GM06990 (cell line): ENCODE measurements around the gene PNPLA2.

Experiments used
- DNase-seq: peaks from one replicate; pipeline ENCODE4 v3.0.0-alpha.2; 2011; ENCODE audit not compliant: insufficient read length; ENCODE audit errors: extremely low read depth
- H3K27me3 ChIP-seq: replicated peaks from 2 replicates; pipeline ENCODE4 v1.6.0; 2011; ENCODE audit warnings: low read length; ENCODE audit not compliant: control insufficient read depth, insufficient read depth
- H3K36me3 ChIP-seq: 2 replicates; pipeline ENCODE4 v1.5.1; 2011; ENCODE audit warnings: low read length; ENCODE audit not compliant: control insufficient read depth, insufficient read depth
- H3K4me3 ChIP-seq: replicated peaks from 2 replicates; pipeline ENCODE4 v1.5.1; 2011; ENCODE audit warnings: low read depth, mild to moderate bottlenecking, control low read depth, low read length
- TF ChIP-seq, protein P1 (sequence below): IDR thresholded peaks from 2 replicates; pipeline ENCODE4 v1.5.1; 2011; ENCODE audit warnings: low read length, control low read depth, mild to moderate bottlenecking, inconsistent platforms; ENCODE audit not compliant: insufficient read depth, poor library complexity, severe bottlenecking

Gene PNPLA2

DNA sequence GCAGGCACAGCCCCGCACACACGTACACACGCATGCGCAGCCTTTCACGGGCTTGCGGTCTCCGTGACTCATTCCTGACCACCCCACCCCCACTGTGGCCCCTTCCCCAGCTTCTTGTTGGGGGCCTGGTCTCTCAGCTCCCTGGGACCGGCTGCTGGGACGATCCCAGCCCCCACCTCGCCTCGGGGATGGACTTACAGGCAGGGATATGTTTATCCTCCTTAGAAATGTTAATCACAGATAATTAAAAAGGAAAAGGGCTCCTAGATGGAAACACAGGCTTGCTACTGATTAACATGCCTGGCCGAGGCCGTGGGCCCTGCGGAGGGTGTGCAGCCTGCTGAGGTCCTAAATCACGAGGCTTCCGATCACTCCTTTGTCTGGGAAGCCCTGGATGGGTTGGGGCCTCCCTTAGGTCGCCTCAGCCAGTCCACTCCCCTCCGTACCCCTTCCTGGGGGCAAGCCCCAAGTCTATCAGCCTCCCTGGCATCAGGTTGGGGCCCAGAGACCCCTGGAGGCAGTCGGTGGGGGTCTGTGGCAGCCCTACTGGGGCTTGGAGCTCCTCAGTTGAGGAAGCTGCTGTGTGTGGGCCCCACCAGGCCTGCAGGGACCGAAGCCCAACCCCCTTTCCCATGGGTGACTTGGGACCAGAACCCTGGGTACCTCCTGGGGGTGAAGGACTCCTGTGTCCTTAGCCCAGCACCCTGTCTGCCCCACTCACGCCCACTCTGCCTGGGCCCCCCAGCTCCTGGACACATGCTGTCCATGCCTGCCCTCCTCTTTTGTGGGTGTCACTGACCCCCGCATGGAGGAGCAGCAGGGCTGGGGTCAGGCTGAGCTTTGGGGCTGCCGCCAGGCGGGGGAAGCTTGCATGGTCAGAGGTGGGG lies 44.6 kb downstream of the PNPLA2 start:
- no peaks in the 10 kb centered on the region for H3K27me3 ChIP-seq
- H3K4me3 ChIP-seq, result no peak overlapping the region
- no peak for DNase-seq
- H3K36me3 ChIP-seq, result no peaks in the 10 kb centered on the region; the same call in 1 of the 2 replicates
- TF ChIP-seq, protein P1, sequence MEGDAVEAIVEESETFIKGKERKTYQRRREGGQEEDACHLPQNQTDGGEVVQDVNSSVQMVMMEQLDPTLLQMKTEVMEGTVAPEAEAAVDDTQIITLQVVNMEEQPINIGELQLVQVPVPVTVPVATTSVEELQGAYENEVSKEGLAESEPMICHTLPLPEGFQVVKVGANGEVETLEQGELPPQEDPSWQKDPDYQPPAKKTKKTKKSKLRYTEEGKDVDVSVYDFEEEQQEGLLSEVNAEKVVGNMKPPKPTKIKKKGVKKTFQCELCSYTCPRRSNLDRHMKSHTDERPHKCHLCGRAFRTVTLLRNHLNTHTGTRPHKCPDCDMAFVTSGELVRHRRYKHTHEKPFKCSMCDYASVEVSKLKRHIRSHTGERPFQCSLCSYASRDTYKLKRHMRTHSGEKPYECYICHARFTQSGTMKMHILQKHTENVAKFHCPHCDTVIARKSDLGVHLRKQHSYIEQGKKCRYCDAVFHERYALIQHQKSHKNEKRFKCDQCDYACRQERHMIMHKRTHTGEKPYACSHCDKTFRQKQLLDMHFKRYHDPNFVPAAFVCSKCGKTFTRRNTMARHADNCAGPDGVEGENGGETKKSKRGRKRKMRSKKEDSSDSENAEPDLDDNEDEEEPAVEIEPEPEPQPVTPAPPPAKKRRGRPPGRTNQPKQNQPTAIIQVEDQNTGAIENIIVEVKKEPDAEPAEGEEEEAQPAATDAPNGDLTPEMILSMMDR, result no peak

DNA sequence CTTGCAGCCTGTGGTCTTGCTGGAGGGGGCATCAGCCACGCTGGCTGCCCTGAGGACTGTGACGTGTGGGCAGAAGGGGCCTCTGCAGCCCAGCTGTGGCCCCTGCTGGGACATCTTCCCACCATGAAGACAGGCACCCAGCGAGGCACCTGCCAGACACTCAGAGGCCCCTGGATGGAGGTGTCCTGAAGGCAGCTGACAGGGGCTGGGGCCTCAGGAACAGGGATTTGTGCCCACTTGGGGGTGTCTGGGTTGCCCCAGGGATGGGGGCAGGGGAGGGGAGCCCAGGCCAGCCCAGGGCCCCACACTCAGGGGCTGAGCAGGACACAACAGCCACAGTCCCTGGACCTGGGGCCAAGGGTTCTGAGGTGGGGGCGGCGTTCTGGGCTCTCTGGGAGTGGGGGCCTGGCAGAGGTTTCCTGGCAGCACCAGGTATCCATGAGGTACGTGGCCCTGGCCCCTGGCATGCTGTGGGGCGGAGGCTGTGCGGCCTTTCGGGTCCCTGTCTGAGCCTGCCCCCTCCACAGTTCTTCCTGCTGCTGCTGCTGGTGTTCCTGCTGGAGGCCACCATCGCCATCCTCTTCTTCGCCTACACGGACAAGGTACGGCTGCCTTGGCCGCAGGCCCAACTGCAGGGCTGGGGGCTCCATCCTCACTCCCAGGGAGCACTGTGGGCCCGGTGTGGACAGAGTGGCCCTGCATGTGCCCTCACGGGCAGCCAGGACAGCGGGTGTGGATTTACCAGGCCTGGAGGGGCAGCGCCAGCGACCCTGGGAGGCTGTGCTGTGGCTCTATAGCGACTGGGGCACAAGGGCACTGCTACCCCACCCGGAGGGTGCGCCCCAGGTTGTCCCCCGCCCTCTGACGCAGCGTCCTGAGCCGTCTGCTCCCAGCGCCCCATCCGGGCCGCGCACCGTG lies 45.5 kb downstream of the PNPLA2 start:
- TF ChIP-seq, protein P1, result no peak
- Histone ChIP-seq H3K27me3 (no peaks in the 10 kb centered on the region), H3K4me3 (no peak overlapping the region), H3K36me3 (no peaks in the 10 kb centered on the region; the same call in 1 of the 2 replicates)
- DNase-seq, result no peak

DNA sequence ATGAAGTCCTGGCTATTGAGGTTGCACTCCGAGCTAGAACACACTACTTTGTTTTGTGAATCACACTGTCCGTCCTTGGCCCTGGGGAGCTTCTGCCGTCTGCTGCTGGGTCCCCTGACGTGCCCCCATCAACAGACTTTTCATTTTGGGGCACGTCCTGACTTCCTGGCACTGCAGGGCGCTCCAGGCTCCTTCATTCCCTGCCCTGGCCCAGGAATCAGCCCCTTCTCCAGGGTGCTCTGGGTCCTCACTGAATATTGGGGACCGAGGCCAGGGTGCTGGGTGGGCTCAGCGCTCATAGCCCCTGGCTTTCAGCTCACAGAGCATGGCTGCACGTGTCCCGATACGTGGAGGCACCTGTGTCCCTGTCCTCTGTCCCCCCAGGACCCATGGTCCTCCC lies 46.2 kb downstream of the PNPLA2 start:
- no peaks in the 10 kb centered on the region for H3K27me3 ChIP-seq
- no peaks in the 10 kb centered on the region; the same call in 1 of the 2 replicates for H3K36me3 ChIP-seq

DNA sequence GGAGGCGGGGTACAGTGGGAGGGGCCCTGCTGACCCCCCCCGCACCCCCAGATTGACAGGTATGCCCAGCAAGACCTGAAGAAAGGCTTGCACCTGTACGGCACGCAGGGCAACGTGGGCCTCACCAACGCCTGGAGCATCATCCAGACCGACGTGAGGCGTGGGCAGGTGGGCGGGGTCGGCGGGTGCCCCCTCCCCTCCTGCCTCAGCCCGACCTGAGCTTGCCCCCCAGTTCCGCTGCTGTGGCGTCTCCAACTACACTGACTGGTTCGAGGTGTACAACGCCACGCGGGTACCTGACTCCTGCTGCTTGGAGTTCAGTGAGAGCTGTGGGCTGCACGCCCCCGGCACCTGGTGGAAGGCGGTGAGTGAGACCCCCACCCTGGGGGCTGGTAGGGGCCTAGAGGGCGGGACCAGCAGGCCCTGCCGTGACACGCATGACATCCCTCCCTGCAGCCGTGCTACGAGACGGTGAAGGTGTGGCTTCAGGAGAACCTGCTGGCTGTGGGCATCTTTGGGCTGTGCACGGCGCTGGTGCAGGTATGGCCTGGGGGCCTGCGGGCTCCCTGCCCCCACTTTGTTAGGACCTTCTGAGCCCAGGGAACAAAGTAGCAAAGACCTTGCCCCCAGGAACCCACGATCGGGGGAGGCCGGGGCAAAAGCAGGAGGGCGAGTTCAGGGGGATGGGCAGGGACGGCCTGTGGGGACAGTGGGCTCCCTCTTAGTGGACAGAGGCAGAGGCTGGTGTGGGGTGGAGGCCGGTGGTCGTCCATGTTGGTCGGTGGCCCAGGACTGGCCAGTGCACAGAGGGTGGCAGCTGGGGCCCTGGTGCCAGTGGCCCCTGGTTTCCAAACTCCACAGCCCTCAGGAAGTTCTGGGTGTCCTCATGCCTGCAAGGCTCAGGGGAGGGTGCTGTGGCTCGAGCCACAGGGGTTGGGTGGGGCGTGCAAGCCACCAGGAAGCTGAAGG lies 47.0 kb downstream of the PNPLA2 start:
- no peaks in the 10 kb centered on the region for H3K27me3 ChIP-seq
- DNase-seq, result no peak
- H3K36me3 ChIP-seq, result no peaks in the 10 kb centered on the region; the same call in 1 of the 2 replicates
- TF ChIP-seq, protein P1, result no peak
- H3K4me3 ChIP-seq, result no peak overlapping the region

More for the DNA sequence above, 46.2 kb downstream of the PNPLA2 start:
- no peak for DNase-seq
- TF ChIP-seq, protein P1, result no peak
- H3K4me3 ChIP-seq, result no peak overlapping the region

DNA sequence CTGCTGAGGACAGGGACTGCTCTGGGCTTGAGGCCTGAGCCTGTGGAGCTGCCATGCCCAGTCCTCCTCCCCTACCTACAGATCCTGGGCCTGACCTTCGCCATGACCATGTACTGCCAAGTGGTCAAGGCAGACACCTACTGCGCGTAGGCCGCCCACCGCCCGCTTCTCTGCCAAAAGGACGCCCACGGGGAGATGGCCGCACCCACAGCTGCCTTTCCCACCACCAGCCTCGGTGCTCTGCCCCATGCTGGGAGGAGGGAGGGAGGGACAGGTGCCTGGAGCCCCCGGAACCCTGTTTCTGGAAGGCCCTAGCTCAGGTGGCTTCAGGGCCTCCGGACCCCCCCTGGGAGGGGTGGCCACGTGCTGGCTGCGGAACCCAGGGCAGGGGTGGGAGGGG lies 47.8 kb downstream of the PNPLA2 start:
- Histone ChIP-seq H3K4me3 (no peak overlapping the region), H3K27me3 (no peaks in the 10 kb centered on the region), H3K36me3 (no peaks in the 10 kb centered on the region; the same call in 1 of the 2 replicates)
- TF ChIP-seq, protein P1, result no peak
- no peak for DNase-seq
